ENCODE results near the gene PRDM2.

DNA sequence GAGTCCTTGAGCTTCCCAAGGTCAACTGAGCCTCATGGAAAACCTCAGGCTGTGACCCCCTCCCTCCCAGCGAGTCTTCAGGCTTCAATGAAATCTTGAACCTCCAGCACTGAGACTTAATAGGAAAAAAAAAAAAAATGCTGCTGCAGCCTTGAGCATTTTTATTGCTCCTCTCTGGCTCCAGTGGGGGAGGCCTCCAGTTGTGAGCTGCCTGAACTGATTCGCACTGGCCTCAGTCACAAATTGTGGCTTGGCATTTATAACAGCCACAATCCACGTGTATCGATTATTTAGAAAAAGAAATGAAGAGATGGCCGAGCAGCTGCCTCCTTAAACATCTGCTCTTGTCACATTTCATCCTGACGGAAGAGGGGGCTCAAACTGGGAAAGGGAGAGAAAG, 173.0 kb downstream of the PRDM2 start:
- no peak for TF ChIP-seq CTCF (IDR thresholded peaks at IDR 0.05)
- TF ChIP-seq POLR2A (IDR thresholded peaks at IDR 0.05): no peak
